Fibroblast of lung (primary cell): ENCODE measurements around the gene RFPL1. TPM values are rescaled to one million over a fixed set of nuclear protein-coding genes. Genes with fewer than 3 reads are reported as not detected.

Experiments
- DNase-seq, 2 donors: peaks; one replicate each; pipeline versions ENCODE4 v3.0.0 to v3.0.0-alpha.2; 2010; ENCODE audit warnings: low read depth in 2 of 2
- H2AFZ ChIP-seq: 2 replicates; pipeline ENCODE4 v1.5.1; 2012; ENCODE audit warnings: low read length, control low read depth, inconsistent platforms
- H3K27ac ChIP-seq: 2 replicates; pipeline ENCODE4 v1.5.1; 2011; ENCODE audit warnings: low read length, control low read depth; ENCODE audit not compliant: insufficient read depth
- H3K27me3 ChIP-seq: 2 replicates; pipeline ENCODE4 v1.5.1; 2011; ENCODE audit warnings: mild to moderate bottlenecking, low read length; ENCODE audit not compliant: control insufficient read depth, insufficient read depth
- H3K36me3 ChIP-seq: 2 replicates; pipeline ENCODE4 v1.5.1; 2011; ENCODE audit warnings: low read length; ENCODE audit not compliant: control insufficient read depth, insufficient read depth
- H3K4me1 ChIP-seq: 2 replicates; pipeline ENCODE4 v1.5.1; 2011; ENCODE audit warnings: low read length; ENCODE audit not compliant: control insufficient read depth, insufficient read depth; ENCODE audit errors: extremely low read depth
- H3K4me2 ChIP-seq: 2 replicates; pipeline ENCODE4 v1.5.1; 2011; ENCODE audit warnings: low read length, control low read depth; ENCODE audit not compliant: insufficient read depth; ENCODE audit errors: extremely low read depth
- H3K4me3 ChIP-seq, 4 experiments: fragments of 200-600 bp in 1 of 4; sonication (generic) in 1 of 4; replicated peaks in 1 of 4; 2 replicates each; pipeline ENCODE4 v1.5.1; 2011 to 2016; ENCODE audit warnings: low read length in 4 of 4, low read depth in 3 of 4, mild to moderate bottlenecking in 3 of 4, control low read depth in 2 of 4, inconsistent platforms in 1 of 4, mixed read lengths in 1 of 4; ENCODE audit not compliant: insufficient read depth in 1 of 4; ENCODE audit errors: control extremely low read depth in 1 of 4
- H3K79me2 ChIP-seq: 2 replicates; pipeline ENCODE4 v1.5.1; 2012; ENCODE audit warnings: mild to moderate bottlenecking, low read length, inconsistent platforms; ENCODE audit not compliant: control insufficient read depth, insufficient read depth
- H3K9ac ChIP-seq: 2 replicates; pipeline ENCODE4 v1.5.1; 2011; ENCODE audit warnings: mild to moderate bottlenecking, low read length, control low read depth; ENCODE audit not compliant: insufficient read depth
- H3K9me3 ChIP-seq: 2 replicates; pipeline ENCODE4 v1.5.1; 2012; ENCODE audit warnings: low read depth, low read length; ENCODE audit not compliant: control insufficient read depth, insufficient read depth
- H4K20me1 ChIP-seq: 2 replicates; pipeline ENCODE4 v1.5.1; 2011; ENCODE audit warnings: low read length; ENCODE audit not compliant: control insufficient read depth, insufficient read depth; ENCODE audit errors: extremely low read depth
- EZH2 ChIP-seq: IDR thresholded peaks from 2 replicates; pipeline ENCODE4 v1.5.1; 2012; ENCODE audit warnings: low read length, control low read depth, mild to moderate bottlenecking; ENCODE audit errors: missing control alignments
- polyA plus RNA-seq, 2 donors: library from polyadenylated mRNA; depleted of rRNA in 1 of 2; stranded (reverse) in 1 of 2; unstranded in 1 of 2; fragments of >200 nt; gene quantifications; 2 replicates each; pipeline ENCODE4 v1.2.1, GENCODE V29; 2011 to 2012; ENCODE audit warnings: missing spikeins in 1 of 2
- total RNA-seq: library from RNA; depleted of rRNA; stranded (reverse); fragments of >200 nt; gene quantifications from 2 replicates; pipeline ENCODE4 v1.2.1, GENCODE V29; 2014
- TF ChIP-seq, protein P1 (sequence below), 2 donors: IDR thresholded peaks in 1 of 2; conservative IDR thresholded peaks in 1 of 2; 1 replicate in 1 of 2; 2 replicates in 1 of 2; pipeline ENCODE4 v1.5.1; 2011 to 2012; ENCODE audit warnings: low read length in 2 of 2, control low read depth in 1 of 2, inconsistent platforms in 1 of 2, low read depth in 1 of 2, mild to moderate bottlenecking in 1 of 2

The RFPL1 gene
- total and polyA plus RNA-seq, 2 donors (not counting 1 experiment from before 2014, with no cell fraction given), result not detected

DNA sequence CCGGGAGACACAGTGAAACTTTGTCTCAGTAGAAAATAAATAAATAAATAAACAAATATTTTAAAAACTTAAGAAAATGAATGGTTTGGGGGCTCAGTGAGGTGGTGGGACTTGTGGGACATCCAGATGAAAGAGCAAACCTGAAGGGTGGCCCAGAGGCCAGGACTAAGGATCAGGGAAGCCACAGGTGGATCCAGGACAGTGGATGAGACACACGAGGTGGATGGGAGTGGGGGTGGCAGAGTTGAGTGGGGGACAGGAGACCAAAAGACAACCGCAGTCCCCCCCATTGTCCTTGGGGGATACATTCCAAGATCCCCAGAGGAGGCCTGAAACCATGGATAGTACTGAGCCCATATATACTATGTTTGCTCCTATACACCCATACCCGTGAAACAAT lies 7.1 kb downstream of the RFPL1 start:
- TF ChIP-seq, protein P1, sequence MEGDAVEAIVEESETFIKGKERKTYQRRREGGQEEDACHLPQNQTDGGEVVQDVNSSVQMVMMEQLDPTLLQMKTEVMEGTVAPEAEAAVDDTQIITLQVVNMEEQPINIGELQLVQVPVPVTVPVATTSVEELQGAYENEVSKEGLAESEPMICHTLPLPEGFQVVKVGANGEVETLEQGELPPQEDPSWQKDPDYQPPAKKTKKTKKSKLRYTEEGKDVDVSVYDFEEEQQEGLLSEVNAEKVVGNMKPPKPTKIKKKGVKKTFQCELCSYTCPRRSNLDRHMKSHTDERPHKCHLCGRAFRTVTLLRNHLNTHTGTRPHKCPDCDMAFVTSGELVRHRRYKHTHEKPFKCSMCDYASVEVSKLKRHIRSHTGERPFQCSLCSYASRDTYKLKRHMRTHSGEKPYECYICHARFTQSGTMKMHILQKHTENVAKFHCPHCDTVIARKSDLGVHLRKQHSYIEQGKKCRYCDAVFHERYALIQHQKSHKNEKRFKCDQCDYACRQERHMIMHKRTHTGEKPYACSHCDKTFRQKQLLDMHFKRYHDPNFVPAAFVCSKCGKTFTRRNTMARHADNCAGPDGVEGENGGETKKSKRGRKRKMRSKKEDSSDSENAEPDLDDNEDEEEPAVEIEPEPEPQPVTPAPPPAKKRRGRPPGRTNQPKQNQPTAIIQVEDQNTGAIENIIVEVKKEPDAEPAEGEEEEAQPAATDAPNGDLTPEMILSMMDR (conservative IDR thresholded peaks at IDR 0.05 in 1 of 2, IDR thresholded peaks at IDR 0.05 in 1 of 2; ENCODE audit: low read depth in 1 of 2, low read length in 2 of 2), result no peak
- TF ChIP-seq EZH2, result no peak

DNA sequence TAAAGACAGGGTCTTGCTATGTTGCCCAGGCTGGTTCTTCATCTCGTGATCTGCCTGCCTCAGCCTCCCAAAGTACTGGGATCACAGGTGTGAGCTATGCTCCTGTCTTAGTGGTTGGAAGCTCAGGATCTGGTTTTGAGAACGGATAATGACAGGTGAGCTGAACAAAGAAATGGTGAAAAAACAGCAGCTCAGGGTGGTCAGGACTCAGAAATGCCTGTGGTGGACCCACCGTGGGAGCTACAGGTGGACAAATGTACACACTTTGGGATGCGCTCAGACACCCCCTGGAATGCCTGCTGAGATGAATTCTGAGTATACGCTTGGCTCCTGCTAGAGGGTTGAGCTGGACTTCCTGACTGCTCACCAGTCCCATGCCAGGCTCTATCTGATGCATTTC lies 9.5 kb downstream of the RFPL1 start:
- H3K27ac ChIP-seq, result no peak overlapping the region
- no peak for TF ChIP-seq EZH2
- TF ChIP-seq, protein P1 (conservative IDR thresholded peaks at IDR 0.05 in 1 of 2, IDR thresholded peaks at IDR 0.05 in 1 of 2; ENCODE audit: low read depth in 1 of 2, low read length in 2 of 2), result no peak
- no peak overlapping the region for H3K4me2 ChIP-seq
- no peaks in the 10 kb centered on the region for H3K27me3 ChIP-seq
- H3K4me3 ChIP-seq, result no peak overlapping the region
- H4K20me1 ChIP-seq, result no peaks in the 10 kb centered on the region
- H2AFZ ChIP-seq, result no peak overlapping the region
- no peaks in the 10 kb centered on the region for H3K36me3 ChIP-seq
- DNase-seq, result no peak
- no peak overlapping the region for H3K9ac ChIP-seq
- H3K79me2 ChIP-seq, result no peaks in the 10 kb centered on the region
- H3K4me1 ChIP-seq, result no peaks in the 10 kb centered on the region
- H3K9me3 ChIP-seq, result no peaks in the 10 kb centered on the region

More for the DNA sequence above, 7.1 kb downstream of the RFPL1 start:
- DNase-seq, result no peak
- Histone ChIP-seq H3K27ac (no peak overlapping the region), H4K20me1 (no peaks in the 10 kb centered on the region), H3K36me3 (no peaks in the 10 kb centered on the region), H3K4me2 (no peak overlapping the region), H3K4me1 (no peaks in the 10 kb centered on the region), H3K27me3 (no peaks in the 10 kb centered on the region), H3K79me2 (no peaks in the 10 kb centered on the region), H3K9me3 (no peaks in the 10 kb centered on the region), H3K4me3 (no peak overlapping the region), H3K9ac (no peak overlapping the region), H2AFZ (no peak overlapping the region)

DNA sequence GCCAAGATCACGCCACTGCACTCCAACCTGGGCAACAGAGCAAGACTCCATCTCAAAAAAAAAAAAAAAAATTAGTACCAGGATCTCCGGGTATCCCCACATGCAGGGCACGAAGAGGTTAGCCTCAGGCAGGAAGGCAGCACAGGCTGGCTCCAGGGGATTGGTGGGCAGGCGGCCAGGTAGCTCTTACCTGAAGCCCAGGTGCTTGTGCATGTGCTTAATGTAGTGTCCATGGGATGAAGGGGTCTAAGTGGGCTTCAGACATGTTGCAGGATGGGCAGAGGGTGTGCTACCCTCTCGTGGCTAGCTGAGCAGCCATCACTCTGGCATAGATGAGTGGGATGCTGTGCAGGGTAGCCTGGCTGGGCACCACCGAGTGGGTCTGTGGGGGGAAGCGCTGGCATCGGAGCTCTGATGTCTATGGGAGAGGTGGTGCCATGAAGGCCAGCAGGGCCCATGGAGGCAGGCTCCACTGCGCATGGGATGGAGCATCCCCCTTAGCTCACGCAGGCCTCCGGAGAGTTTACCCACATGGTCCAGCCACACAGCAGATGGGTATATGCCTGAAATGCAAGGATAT lies 11.0 kb downstream of the RFPL1 start:
- Histone ChIP-seq H2AFZ (no peak overlapping the region), H3K79me2 (no peaks in the 10 kb centered on the region), H3K27me3 (no peaks in the 10 kb centered on the region), H3K27ac (no peak overlapping the region), H3K4me3 (no peak overlapping the region), H3K4me2 (no peak overlapping the region), H3K9ac (no peak overlapping the region), H3K9me3 (no peaks in the 10 kb centered on the region), H3K4me1 (no peaks in the 10 kb centered on the region), H3K36me3 (no peaks in the 10 kb centered on the region), H4K20me1 (no peaks in the 10 kb centered on the region)
- DNase-seq, result no peak
- TF ChIP-seq EZH2, result no peak
- TF ChIP-seq, protein P1 (conservative IDR thresholded peaks at IDR 0.05 in 1 of 2, IDR thresholded peaks at IDR 0.05 in 1 of 2; ENCODE audit: low read depth in 1 of 2, low read length in 2 of 2), result no peak
